GM23338 (cell line): ENCODE measurements around the gene GIPC2. TPM values are rescaled to one million over a fixed set of nuclear protein-coding genes. Genes with fewer than 3 reads are reported as not detected.

Source experiments
- ATAC-seq: fragments of 200-7000 bp; cut with Tn5 transposase; 3 replicates; pipeline ENCODE4 v1.9.1; 2020
- DNase-seq: peaks from one replicate; pipeline ENCODE4 v3.0.0-alpha.2; 2015; ENCODE audit warnings: low spot score
- H2AFZ ChIP-seq: fragments of 200-600 bp; sonication (generic); 2 replicates; pipeline ENCODE4 v1.8.0; 2016; ENCODE audit warnings: antibody characterized with exemption, mild to moderate bottlenecking, moderate library complexity
- H3F3A ChIP-seq: fragments of 200-600 bp; sonication (generic); replicated peaks from 2 replicates; pipeline ENCODE4 v1.8.0; 2017; ENCODE audit warnings: antibody characterized with exemption, mixed run types, low read depth
- H3K27ac ChIP-seq: fragments of 200-600 bp; sonication (generic); 2 replicates; pipeline ENCODE4 v1.6.1; 2016; ENCODE audit warnings: low read depth
- H3K27me3 ChIP-seq: fragments of 200-600 bp; sonication (generic); 2 replicates; pipeline ENCODE4 v1.8.0; 2016; ENCODE audit warnings: mild to moderate bottlenecking, mixed run types, moderate library complexity; ENCODE audit not compliant: insufficient read depth
- H3K36me3 ChIP-seq: fragments of 200-600 bp; sonication (generic); 2 replicates; pipeline ENCODE4 v1.8.0; 2016; ENCODE audit warnings: mild to moderate bottlenecking; ENCODE audit not compliant: insufficient read depth
- H3K4me1 ChIP-seq: fragments of 200-600 bp; sonication (generic); 2 replicates; pipeline ENCODE4 v1.8.0; 2016; ENCODE audit warnings: mild to moderate bottlenecking, moderate library complexity; ENCODE audit not compliant: insufficient read depth
- H3K4me2 ChIP-seq: fragments of 200-600 bp; sonication (generic); 2 replicates; pipeline ENCODE4 v1.7.1; 2017; ENCODE audit warnings: mixed run types
- H3K4me3 ChIP-seq: fragments of 200-600 bp; sonication (generic); 2 replicates; pipeline ENCODE4 v1.6.1; 2016; ENCODE audit warnings: mixed run types
- H3K79me2 ChIP-seq: fragments of 200-600 bp; sonication (generic); replicated peaks from 2 replicates; pipeline ENCODE4 v1.8.0; 2017; ENCODE audit warnings: mild to moderate bottlenecking; ENCODE audit not compliant: insufficient read depth
- H3K9me2 ChIP-seq: fragments of 200-600 bp; sonication (generic); 2 replicates; pipeline ENCODE4 v1.8.0; 2017; ENCODE audit not compliant: insufficient read depth
- H4K20me1 ChIP-seq: fragments of 200-600 bp; sonication (generic); replicated peaks from 2 replicates; pipeline ENCODE4 v1.8.0; 2017; ENCODE audit warnings: mild to moderate bottlenecking; ENCODE audit not compliant: insufficient read depth
- H3K27ac Mint-ChIP-seq: 2 replicates; pipeline ENCODE4 v1.8.0; 2020; ENCODE audit warnings: inconsistent platforms, mild to moderate bottlenecking, moderate library complexity, mixed read lengths
- H3K27me3 Mint-ChIP-seq: 3 replicates; pipeline ENCODE4 v1.8.0; 2022; ENCODE audit warnings: low read depth, mild to moderate bottlenecking, moderate library complexity, mixed read lengths, inconsistent platforms; ENCODE audit not compliant: insufficient read depth, poor library complexity
- H3K36me3 Mint-ChIP-seq: 3 replicates; pipeline ENCODE4 v1.8.0; 2021; ENCODE audit warnings: low read depth, mild to moderate bottlenecking, inconsistent platforms, moderate library complexity, mixed read lengths
- H3K4me1 Mint-ChIP-seq: 3 replicates; pipeline ENCODE4 v1.8.0; 2020; ENCODE audit warnings: mild to moderate bottlenecking, inconsistent platforms, mixed read lengths
- H3K4me3 Mint-ChIP-seq: 3 replicates; pipeline ENCODE4 v1.8.0; 2021; ENCODE audit warnings: moderate library complexity, mild to moderate bottlenecking, inconsistent platforms, mixed read lengths
- H3K9me3 Mint-ChIP-seq: 3 replicates; pipeline ENCODE4 v1.8.0; 2020; ENCODE audit warnings: moderate library complexity, mild to moderate bottlenecking, inconsistent platforms, mixed read lengths
- EZH2 ChIP-seq: fragments of 200-600 bp; sonication (generic); IDR thresholded peaks from one replicate; pipeline ENCODE4 v1.8.0; 2017; ENCODE audit warnings: antibody characterized with exemption, mild to moderate bottlenecking, low read depth; ENCODE audit not compliant: unreplicated experiment
- EZH2phosphoT487 ChIP-seq: fragments of 200-600 bp; sonication (generic); IDR thresholded peaks from one replicate; pipeline ENCODE4 v1.8.1; 2018; ENCODE audit warnings: antibody characterized with exemption; ENCODE audit not compliant: unreplicated experiment
- NANOG ChIP-seq: IDR thresholded peaks from 2 replicates; pipeline ENCODE4 v1.6.1; 2016; ENCODE audit warnings: antibody characterized with exemption, borderline replicate concordance
- POLR2AphosphoS5 ChIP-seq: IDR thresholded peaks from 2 replicates; pipeline ENCODE4 v1.6.1; 2016; ENCODE audit warnings: antibody characterized with exemption, low read depth
- STAT1 ChIP-seq: IDR thresholded peaks from one replicate; pipeline ENCODE4 v1.6.1; 2016; ENCODE audit warnings: antibody characterized with exemption; ENCODE audit not compliant: unreplicated experiment
- ZNF114 ChIP-seq: fragments of 250-450 bp; sonication (Bioruptor Pico); IDR thresholded peaks from 2 replicates; pipeline ENCODE4 v1.5.0; 2020; ENCODE audit warnings: mild to moderate bottlenecking, moderate library complexity
- ZNF331 ChIP-seq: fragments of 250-450 bp; sonication (Bioruptor Pico); IDR thresholded peaks from 2 replicates; pipeline ENCODE4 v1.5.0; 2020; ENCODE audit warnings: low read depth, mild to moderate bottlenecking, moderate library complexity
- polyA plus RNA-seq: library from polyadenylated mRNA; unstranded; fragments of >200 nt; fragmentation: Nextera tagmentation; extraction: Ambion mirVana; gene quantifications from 2 replicates; pipeline ENCODE4 v1.2.1, GENCODE V29; 2016
- total RNA-seq: library from RNA; depleted of rRNA; stranded (reverse); fragments of >200 nt; shearing (Covaris generic); gene quantifications from 2 replicates; pipeline ENCODE4 v1.2.3, GENCODE V29; 2014
- TF ChIP-seq, protein P1 (sequence below), 2 experiments: fragments of 200-600 bp in 1 of 2; sonication (generic) in 1 of 2; conservative IDR thresholded peaks; 2 replicates each; pipeline versions ENCODE4 v1.5.1 to v1.6.1; 2016 to 2017; ENCODE audit warnings: antibody characterized with exemption in 2 of 2, low read depth in 2 of 2, mild to moderate bottlenecking in 2 of 2, moderate library complexity in 1 of 2
- TF ChIP-seq, protein P2 (sequence below): IDR thresholded peaks from 2 replicates; pipeline ENCODE4 v1.6.1; 2016; ENCODE audit warnings: antibody characterized with exemption
- TF ChIP-seq, protein P3 (sequence below): fragments of 250-450 bp; sonication (Bioruptor Pico); IDR thresholded peaks from 2 replicates; pipeline ENCODE4 v1.5.0; 2020; ENCODE audit warnings: mild to moderate bottlenecking, moderate library complexity

GIPC2 gene
- total and polyA plus RNA-seq, 2 experiments from 2014 or later = 1.2 to 1.5 TPM

DNA sequence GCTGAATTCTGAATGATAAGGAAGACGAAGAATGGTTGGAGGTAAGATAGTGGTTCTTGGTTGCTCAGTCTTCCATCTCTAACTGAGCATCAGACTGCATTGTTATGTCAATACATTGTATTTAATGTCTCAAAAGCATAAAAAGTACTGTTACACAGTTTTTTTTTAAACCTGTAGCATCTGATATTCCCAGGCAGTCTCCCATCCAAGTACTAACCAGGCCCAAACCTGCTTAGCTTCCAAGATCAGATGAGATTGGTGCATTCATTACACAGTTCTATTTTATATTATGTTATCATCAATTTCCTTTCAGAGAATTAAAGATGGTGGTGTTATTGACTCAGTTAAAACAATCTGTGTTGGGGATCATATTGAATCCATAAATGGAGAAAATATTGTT, 48.9 kb downstream of the GIPC2 start (continued):
- TF ChIP-seq, protein P1, sequence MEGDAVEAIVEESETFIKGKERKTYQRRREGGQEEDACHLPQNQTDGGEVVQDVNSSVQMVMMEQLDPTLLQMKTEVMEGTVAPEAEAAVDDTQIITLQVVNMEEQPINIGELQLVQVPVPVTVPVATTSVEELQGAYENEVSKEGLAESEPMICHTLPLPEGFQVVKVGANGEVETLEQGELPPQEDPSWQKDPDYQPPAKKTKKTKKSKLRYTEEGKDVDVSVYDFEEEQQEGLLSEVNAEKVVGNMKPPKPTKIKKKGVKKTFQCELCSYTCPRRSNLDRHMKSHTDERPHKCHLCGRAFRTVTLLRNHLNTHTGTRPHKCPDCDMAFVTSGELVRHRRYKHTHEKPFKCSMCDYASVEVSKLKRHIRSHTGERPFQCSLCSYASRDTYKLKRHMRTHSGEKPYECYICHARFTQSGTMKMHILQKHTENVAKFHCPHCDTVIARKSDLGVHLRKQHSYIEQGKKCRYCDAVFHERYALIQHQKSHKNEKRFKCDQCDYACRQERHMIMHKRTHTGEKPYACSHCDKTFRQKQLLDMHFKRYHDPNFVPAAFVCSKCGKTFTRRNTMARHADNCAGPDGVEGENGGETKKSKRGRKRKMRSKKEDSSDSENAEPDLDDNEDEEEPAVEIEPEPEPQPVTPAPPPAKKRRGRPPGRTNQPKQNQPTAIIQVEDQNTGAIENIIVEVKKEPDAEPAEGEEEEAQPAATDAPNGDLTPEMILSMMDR (conservative IDR thresholded peaks at IDR 0.05; ENCODE audit: low read depth in 2 of 2) = no peak
- TF ChIP-seq POLR2AphosphoS5 (no peak), EZH2phosphoT487 (no peak), STAT1 (no peak)
- TF ChIP-seq, protein P2, sequence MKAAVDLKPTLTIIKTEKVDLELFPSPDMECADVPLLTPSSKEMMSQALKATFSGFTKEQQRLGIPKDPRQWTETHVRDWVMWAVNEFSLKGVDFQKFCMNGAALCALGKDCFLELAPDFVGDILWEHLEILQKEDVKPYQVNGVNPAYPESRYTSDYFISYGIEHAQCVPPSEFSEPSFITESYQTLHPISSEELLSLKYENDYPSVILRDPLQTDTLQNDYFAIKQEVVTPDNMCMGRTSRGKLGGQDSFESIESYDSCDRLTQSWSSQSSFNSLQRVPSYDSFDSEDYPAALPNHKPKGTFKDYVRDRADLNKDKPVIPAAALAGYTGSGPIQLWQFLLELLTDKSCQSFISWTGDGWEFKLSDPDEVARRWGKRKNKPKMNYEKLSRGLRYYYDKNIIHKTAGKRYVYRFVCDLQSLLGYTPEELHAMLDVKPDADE = no peak

DNA sequence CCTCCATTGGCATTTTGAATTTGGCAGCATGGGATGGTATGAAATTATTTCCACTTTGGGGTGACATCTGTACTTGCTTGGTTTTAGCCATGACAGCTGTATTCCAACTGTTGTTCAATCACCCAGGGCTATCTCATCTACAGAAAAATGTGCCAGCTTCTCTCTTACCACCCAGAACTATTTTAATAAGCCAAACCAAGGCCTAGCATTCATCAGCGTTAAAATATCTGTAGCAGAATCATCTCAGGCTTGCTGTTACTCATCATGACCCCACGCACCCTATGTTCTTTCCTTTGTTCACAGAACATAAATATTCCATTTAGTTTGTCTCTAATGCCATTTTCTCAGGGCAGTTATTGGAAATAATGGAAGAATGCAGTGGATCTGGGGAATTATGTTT, 49.8 kb downstream of the GIPC2 start:
- TF ChIP-seq EZH2phosphoT487 (no peak), POLR2AphosphoS5 (no peak), NANOG (no peak)
- Mint-ChIP-seq H3K4me1 (peaks cover 4% of the 10 kb centered on the region; the same call in 2 of the 3 replicates), H3K36me3 (no peaks in the 10 kb centered on the region), H3K27ac (no peak overlapping the region), H3K27me3 (no peaks in the 10 kb centered on the region), H3K9me3 (no peaks in the 10 kb centered on the region), H3K4me3 (no peak overlapping the region)
- Histone ChIP-seq H3K4me1 (no peaks in the 10 kb centered on the region), H3K9me2 (no peaks in the 10 kb centered on the region), H3K79me2 (no peaks in the 10 kb centered on the region), H3F3A (no peaks in the 10 kb centered on the region), H3K36me3 (no peaks in the 10 kb centered on the region), H4K20me1 (no peaks in the 10 kb centered on the region), H3K27ac (no peak overlapping the region), H3K4me3 (no peak overlapping the region), H3K27me3 (no peaks in the 10 kb centered on the region), H3K4me2 (no peak overlapping the region), H2AFZ (no peak overlapping the region)
- DNase-seq (no peak), ATAC-seq (no peak)

DNA sequence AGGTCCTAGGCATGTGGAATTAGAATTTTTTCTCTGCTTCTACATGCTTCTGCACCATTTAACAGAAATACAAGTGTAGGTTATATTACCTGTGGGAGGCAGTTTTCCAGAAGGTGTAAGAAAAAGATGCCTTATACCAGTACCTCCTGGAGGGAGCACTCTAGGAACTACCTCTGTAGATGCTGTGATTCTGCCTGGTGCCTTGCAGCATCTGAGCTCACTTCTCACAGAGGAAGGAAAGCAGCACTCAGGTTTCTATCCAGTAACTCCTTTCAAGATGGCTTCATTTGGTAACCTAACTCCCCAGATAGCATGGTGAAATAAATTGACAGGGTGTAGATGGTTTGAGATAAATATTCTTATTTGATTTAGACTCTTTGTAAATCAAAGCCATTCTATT, 50.3 kb downstream of the GIPC2 start:
- H3K4me3 ChIP-seq = no peak overlapping the region
- no peak for DNase-seq
- no peaks in the 10 kb centered on the region for H4K20me1 ChIP-seq
- no peak overlapping the region for H3K27ac Mint-ChIP-seq
- H3K9me2 ChIP-seq = no peaks in the 10 kb centered on the region
- no peaks in the 10 kb centered on the region for H3F3A ChIP-seq
- H3K4me2 ChIP-seq = no peak overlapping the region
- no peak overlapping the region for H3K27ac ChIP-seq
- no peaks in the 10 kb centered on the region for H3K27me3 Mint-ChIP-seq
- no peaks in the 10 kb centered on the region for H3K36me3 ChIP-seq
- no peaks in the 10 kb centered on the region for H3K79me2 ChIP-seq
- H3K4me1 Mint-ChIP-seq = peaks cover 5% of the 10 kb centered on the region
- H3K36me3 Mint-ChIP-seq = no peaks in the 10 kb centered on the region
- no peaks in the 10 kb centered on the region for H3K27me3 ChIP-seq
- ATAC-seq = no peak
- H2AFZ ChIP-seq = no peak overlapping the region
- H3K4me3 Mint-ChIP-seq = no peak overlapping the region
- no peaks in the 10 kb centered on the region for H3K4me1 ChIP-seq
- H3K9me3 Mint-ChIP-seq = no peaks in the 10 kb centered on the region
- no peak for TF ChIP-seq ZNF331 (CRISPR knock-in tag)
- TF ChIP-seq, protein P3, sequence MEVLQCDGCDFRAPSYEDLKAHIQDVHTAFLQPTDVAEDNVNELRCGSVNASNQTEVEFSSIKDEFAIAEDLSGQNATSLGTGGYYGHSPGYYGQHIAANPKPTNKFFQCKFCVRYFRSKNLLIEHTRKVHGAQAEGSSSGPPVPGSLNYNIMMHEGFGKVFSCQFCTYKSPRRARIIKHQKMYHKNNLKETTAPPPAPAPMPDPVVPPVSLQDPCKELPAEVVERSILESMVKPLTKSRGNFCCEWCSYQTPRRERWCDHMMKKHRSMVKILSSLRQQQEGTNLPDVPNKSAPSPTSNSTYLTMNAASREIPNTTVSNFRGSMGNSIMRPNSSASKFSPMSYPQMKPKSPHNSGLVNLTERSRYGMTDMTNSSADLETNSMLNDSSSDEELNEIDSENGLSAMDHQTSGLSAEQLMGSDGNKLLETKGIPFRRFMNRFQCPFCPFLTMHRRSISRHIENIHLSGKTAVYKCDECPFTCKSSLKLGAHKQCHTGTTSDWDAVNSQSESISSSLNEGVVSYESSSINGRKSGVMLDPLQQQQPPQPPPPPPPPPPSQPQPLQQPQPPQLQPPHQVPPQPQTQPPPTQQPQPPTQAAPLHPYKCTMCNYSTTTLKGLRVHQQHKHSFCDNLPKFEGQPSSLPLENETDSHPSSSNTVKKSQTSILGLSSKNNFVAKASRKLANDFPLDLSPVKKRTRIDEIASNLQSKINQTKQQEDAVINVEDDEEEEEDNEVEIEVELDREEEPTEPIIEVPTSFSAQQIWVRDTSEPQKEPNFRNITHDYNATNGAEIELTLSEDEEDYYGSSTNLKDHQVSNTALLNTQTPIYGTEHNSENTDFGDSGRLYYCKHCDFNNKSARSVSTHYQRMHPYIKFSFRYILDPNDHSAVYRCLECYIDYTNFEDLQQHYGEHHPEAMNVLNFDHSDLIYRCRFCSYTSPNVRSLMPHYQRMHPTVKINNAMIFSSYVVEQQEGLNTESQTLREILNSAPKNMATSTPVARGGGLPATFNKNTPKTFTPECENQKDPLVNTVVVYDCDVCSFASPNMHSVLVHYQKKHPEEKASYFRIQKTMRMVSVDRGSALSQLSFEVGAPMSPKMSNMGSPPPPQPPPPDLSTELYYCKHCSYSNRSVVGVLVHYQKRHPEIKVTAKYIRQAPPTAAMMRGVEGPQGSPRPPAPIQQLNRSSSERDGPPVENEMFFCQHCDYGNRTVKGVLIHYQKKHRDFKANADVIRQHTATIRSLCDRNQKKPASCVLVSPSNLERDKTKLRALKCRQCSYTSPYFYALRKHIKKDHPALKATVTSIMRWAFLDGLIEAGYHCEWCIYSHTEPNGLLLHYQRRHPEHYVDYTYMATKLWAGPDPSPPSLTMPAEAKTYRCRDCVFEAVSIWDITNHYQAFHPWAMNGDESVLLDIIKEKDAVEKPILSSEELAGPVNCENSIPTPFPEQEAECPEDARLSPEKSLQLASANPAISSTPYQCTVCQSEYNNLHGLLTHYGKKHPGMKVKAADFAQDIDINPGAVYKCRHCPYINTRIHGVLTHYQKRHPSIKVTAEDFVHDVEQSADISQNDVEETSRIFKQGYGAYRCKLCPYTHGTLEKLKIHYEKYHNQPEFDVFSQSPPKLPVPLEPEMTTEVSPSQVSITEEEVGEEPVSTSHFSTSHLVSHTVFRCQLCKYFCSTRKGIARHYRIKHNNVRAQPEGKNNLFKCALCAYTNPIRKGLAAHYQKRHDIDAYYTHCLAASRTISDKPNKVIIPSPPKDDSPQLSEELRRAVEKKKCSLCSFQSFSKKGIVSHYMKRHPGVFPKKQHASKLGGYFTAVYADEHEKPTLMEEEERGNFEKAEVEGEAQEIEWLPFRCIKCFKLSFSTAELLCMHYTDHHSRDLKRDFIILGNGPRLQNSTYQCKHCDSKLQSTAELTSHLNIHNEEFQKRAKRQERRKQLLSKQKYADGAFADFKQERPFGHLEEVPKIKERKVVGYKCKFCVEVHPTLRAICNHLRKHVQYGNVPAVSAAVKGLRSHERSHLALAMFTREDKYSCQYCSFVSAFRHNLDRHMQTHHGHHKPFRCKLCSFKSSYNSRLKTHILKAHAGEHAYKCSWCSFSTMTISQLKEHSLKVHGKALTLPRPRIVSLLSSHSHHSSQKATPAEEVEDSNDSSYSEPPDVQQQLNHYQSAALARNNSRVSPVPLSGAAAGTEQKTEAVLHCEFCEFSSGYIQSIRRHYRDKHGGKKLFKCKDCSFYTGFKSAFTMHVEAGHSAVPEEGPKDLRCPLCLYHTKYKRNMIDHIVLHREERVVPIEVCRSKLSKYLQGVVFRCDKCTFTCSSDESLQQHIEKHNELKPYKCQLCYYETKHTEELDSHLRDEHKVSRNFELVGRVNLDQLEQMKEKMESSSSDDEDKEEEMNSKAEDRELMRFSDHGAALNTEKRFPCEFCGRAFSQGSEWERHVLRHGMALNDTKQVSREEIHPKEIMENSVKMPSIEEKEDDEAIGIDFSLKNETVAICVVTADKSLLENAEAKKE = no peak
- no peak for TF ChIP-seq EZH2phosphoT487
- no peak for TF ChIP-seq NANOG
- no peak for TF ChIP-seq EZH2
- TF ChIP-seq STAT1 = no peak
- TF ChIP-seq, protein P2 = no peak
- TF ChIP-seq ZNF114 (CRISPR knock-in tag) = no peak
